ENCODE data around the gene MB21D2. TPM values are rescaled to one million over a fixed set of nuclear protein-coding genes. Genes with fewer than 3 reads are reported as not detected.

MB21D2 gene
- total and polyA plus RNA-seq, 10 donors: 0.59 to 3.5 (median 2.0) TPM

DNA sequence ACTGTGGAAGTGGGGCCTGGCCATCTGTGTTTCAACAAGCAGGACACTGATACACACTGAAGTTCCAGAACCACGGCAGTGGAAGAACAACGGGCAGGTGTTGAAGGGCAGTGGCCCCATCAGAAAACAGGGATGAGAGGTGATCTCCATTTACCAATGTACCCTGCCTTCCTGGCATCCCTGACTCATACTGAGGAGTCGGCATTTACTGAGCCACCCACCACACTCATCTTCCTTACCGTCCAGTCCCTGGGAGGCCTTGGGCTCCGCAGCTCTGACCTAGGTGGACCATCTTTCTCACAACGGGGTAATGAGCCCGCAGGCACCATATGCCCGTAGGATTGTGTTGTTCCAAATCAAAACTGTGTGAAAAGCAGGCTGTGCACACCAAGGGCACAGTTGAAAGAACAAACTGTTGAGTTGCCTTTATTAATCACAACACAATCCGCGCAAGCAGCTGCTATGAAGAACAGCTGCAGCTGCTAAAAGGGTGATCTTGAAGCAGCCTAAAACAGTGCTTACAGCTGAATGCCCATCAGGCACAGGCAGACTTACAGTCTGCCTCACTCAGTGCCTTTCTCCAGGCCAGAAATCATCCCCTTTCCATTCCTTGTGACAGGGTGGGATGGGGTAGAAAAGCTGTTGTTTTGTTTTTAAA is 12.9 kb downstream of the MB21D2 start:
- Histone ChIP-seq H3K36me3 (no peaks in the 10 kb centered on the region), H3K27me3 (replicated peaks in 1 of 7) (no peaks in the 10 kb centered on the region), H3K27ac (no peak overlapping the region), H3K9me3 (peaks cover 0 to 8% (median 0%) of the 10 kb centered on the region in 8 donors), H3K4me1 (peaks cover 0 to under 1% (median 0%) of the 10 kb centered on the region in 6 donors), H3K4me3 (no peak overlapping the region)
- intact Hi-C loops (cut with DNase I; ENCODE audit: low total_unique reads): no loop called here
- TF ChIP-seq POLR2A (IDR thresholded peaks at IDR 0.05) (no peak), POLR2AphosphoS5 (IDR thresholded peaks at IDR 0.05) (no peak)
- TF ChIP-seq, protein P1, sequence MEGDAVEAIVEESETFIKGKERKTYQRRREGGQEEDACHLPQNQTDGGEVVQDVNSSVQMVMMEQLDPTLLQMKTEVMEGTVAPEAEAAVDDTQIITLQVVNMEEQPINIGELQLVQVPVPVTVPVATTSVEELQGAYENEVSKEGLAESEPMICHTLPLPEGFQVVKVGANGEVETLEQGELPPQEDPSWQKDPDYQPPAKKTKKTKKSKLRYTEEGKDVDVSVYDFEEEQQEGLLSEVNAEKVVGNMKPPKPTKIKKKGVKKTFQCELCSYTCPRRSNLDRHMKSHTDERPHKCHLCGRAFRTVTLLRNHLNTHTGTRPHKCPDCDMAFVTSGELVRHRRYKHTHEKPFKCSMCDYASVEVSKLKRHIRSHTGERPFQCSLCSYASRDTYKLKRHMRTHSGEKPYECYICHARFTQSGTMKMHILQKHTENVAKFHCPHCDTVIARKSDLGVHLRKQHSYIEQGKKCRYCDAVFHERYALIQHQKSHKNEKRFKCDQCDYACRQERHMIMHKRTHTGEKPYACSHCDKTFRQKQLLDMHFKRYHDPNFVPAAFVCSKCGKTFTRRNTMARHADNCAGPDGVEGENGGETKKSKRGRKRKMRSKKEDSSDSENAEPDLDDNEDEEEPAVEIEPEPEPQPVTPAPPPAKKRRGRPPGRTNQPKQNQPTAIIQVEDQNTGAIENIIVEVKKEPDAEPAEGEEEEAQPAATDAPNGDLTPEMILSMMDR (IDR thresholded peaks at IDR 0.05 in 8 of 11, conservative IDR thresholded peaks at IDR 0.05 in 3 of 11): no peak
- DNase-seq: no peak
- WGBS, 5 donors: 92 to 99% (median 96%) methylated on average over 10 of the region's 10 CpGs

DNA sequence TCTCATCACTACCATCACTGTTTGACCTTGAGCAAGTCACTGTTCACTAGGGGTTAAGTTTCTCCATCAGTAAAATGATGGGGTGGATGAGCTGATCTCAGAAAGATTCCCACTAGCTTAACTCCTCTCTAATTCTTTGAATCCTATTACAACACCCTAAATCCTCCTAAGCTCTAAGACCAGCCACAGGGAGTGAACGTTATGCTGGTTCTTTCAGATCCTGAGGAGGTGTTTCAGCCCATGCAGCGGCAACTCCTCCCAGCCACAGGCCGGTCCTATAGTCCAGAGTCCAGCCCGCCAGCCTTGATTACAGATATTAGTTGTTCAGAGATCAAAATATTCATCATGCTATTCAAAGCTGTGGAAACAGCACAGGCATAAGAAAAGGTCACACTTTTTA is 15.1 kb downstream of the MB21D2 start:
- Histone ChIP-seq H3K36me3 (no peaks in the 10 kb centered on the region), H3K4me3 (no peak overlapping the region), H3K9me3 (peaks cover 0 to 8% (median 0%) of the 10 kb centered on the region in 8 donors), H3K27ac (no peak overlapping the region), H3K4me1 (peaks cover 0 to 8% (median 0%) of the 10 kb centered on the region in 6 donors), H3K27me3 (replicated peaks in 1 of 7) (no peaks in the 10 kb centered on the region)
- DNase-seq: no peak
- intact Hi-C loops (cut with DNase I; ENCODE audit: low total_unique reads): no loop called here
- 86 to 95% (median 94%) methylated on average over 4 of the region's 4 CpGs for WGBS, 5 donors
- TF ChIP-seq, protein P1 (IDR thresholded peaks at IDR 0.05 in 8 of 11, conservative IDR thresholded peaks at IDR 0.05 in 3 of 11): no peak
- TF ChIP-seq POLR2AphosphoS5 (IDR thresholded peaks at IDR 0.05): no peak
- no peak for TF ChIP-seq POLR2A (IDR thresholded peaks at IDR 0.05)

DNA sequence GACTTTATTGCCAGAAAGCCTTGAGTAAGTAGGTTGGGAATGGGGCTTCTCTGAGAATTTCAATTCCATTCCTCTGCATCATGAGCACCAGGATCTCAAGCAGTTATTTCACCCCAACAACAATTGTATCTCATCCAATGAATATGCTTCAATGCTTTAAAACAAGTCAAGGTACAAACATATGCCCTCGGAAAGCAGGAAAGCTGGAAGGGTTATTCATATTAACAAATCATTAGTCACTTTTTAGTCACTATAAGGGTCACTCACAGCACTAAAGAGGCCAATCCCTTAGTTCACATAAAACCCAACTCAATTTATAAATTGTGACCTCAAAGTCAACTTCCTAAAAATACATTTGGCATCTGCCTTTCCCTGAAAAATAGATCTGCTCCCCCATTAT is 16.2 kb downstream of the MB21D2 start:
- no peak for DNase-seq
- Histone ChIP-seq H3K9me3 (peaks cover 0 to 8% (median 0%) of the 10 kb centered on the region in 8 donors), H3K27ac (no peak overlapping the region), H3K4me1 (peaks cover 0 to 8% (median 0%) of the 10 kb centered on the region in 6 donors), H3K36me3 (no peaks in the 10 kb centered on the region), H3K4me3 (no peak overlapping the region), H3K27me3 (replicated peaks in 1 of 7) (no peaks in the 10 kb centered on the region)
- WGBS, 5 donors: 81 to 92% (median 88%) methylated on average over 1 of the region's 1 CpG
- TF ChIP-seq POLR2A (IDR thresholded peaks at IDR 0.05) (no peak), POLR2AphosphoS5 (IDR thresholded peaks at IDR 0.05) (no peak)
- TF ChIP-seq, protein P1 (IDR thresholded peaks at IDR 0.05 in 8 of 11, conservative IDR thresholded peaks at IDR 0.05 in 3 of 11): no peak
- intact Hi-C loops (cut with DNase I; ENCODE audit: low total_unique reads): no loop called here

DNA sequence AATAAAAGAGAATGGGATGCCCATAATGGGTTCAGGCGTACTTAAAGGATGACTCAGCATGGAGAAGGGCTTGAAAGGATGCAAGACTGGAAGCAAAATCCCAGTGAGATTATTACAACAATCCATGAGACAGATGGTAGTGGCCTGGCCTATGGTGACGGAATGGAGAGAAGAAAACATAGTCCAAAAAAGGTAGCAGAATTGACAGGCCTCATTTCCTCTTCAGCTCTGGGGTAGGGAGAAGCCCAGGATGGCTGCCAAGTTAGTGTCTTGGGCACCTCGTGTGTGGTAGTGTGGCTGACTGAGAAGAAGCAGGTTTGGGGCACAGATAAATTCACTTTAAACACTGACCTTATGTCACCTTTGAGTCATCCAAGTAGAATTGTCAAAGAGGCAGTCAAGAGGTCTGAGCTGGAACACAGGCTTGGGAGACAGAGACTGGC is 18.1 kb downstream of the MB21D2 start:
- WGBS, 5 donors: 66 to 69% (median 67%) methylated on average over 3 of the region's 3 CpGs
- peaks cover 0 to 8% (median 0%) of the 10 kb centered on the region in 8 donors for H3K9me3 ChIP-seq
- H3K27ac ChIP-seq: peak overlapping the region in 1 of 8 donors; percentile 16
- no peaks in the 10 kb centered on the region for H3K36me3 ChIP-seq
- DNase-seq: no peak
- no peaks in the 10 kb centered on the region for H3K27me3 ChIP-seq (replicated peaks in 1 of 7)
- H3K4me3 ChIP-seq: no peak overlapping the region
- peaks cover 0 to 8% (median 0%) of the 10 kb centered on the region in 6 donors for H3K4me1 ChIP-seq
- intact Hi-C loops (cut with DNase I; ENCODE audit: low total_unique reads): no loop called here
- TF ChIP-seq POLR2AphosphoS5 (IDR thresholded peaks at IDR 0.05) (no peak), POLR2A (IDR thresholded peaks at IDR 0.05) (no peak)
- TF ChIP-seq, protein P1 (IDR thresholded peaks at IDR 0.05 in 8 of 11, conservative IDR thresholded peaks at IDR 0.05 in 3 of 11): no peak
